HCEC 1CT (cell line): ENCODE data around the gene LRCOL1.

Experiments used
- DNase-seq: peaks from one replicate; pipeline ENCODE4 v3.0.0-alpha.2; 2017

Gene LRCOL1

GRCh38 chr12:132610051-132610759 is at the start of gene LRCOL1:
LRCOL1 (minus strand) TSS chr12:132610582; CDS start chr12:132606251, 4,331 bp downstream.
- peak; percentile 4 for DNase-seq

- DNase-seq: no peak
Measured at GRCh38 chr12:132660052-132660451, 49.7 kb upstream of the LRCOL1 start.

- DNase-seq: no peak
Measured at GRCh38 chr12:132659146-132659545, 48.8 kb upstream of the LRCOL1 start.

GRCh38 chr12:132658149-132658894 is 47.9 kb upstream of the LRCOL1 start:
- DNase-seq: no peak

GRCh38 chr12:132657004-132657727 is 46.8 kb upstream of the LRCOL1 start:
- no peak for DNase-seq

GRCh38 chr12:132653567-132654290 is 43.3 kb upstream of the LRCOL1 start:
- DNase-seq: no peak

GRCh38 chr12:132651444-132652100 is 41.2 kb upstream of the LRCOL1 start:
- peak; percentile 63 for DNase-seq

GRCh38 chr12:132649226-132649945 is 39.0 kb upstream of the LRCOL1 start:
- no peak for DNase-seq

GRCh38 chr12:132648616-132649225 is 38.3 kb upstream of the LRCOL1 start:
- no peak for DNase-seq

- DNase-seq: no peak
Measured at GRCh38 chr12:132647858-132648257, 37.5 kb upstream of the LRCOL1 start.

GRCh38 chr12:132646850-132647249 is 36.5 kb upstream of the LRCOL1 start:
- no peak for DNase-seq

- DNase-seq: no peak
Measured at GRCh38 chr12:132642846-132643835, 32.8 kb upstream of the LRCOL1 start.

GRCh38 chr12:132641811-132642650 is 31.6 kb upstream of the LRCOL1 start:
- no peak for DNase-seq

GRCh38 chr12:132640936-132641335 is 30.6 kb upstream of the LRCOL1 start:
- no peak for DNase-seq

GRCh38 chr12:132639956-132640520 is 29.7 kb upstream of the LRCOL1 start:
- DNase-seq: no peak

- peak; percentile 18 for DNase-seq
Measured at GRCh38 chr12:132638541-132639408, 28.4 kb upstream of the LRCOL1 start.

GRCh38 chr12:132637811-132638210 is 27.4 kb upstream of the LRCOL1 start:
- no peak for DNase-seq
